Medulla oblongata (tissue), 1 donor: ENCODE results near the gene ACSM2A.
"Not testable (repeated sequence)": the region's sequence is repeated elsewhere in the genome, so short reads cannot be mapped to it uniquely, and the experiment has no call there.

ENCODE experiments used
- DNase-seq: peaks from one replicate; pipeline ENCODE4 v3.0.0-alpha.2; 2015; ENCODE audit errors: extremely low spot score

Gene ACSM2A

DNA sequence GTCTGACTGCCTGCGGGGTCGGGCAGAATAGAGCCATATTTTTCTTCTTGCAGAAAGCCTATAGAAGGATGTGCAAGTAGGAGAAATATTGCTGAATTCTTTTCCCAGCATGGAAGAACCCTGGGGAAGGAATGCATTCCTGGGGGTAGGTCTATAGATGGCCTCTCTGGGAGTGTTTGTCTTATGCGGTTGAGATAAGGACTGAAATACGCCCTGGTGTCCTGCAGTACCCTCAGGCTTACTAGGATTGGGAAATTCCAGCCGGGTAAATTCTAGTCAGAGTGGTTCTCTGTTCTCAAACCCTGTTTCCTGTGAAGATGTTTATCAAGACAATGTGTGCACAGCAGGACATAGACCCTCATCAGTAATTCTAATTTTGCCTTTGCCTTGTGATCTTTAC is 2.3 kb downstream of the ACSM2A start:
- not testable (repeated sequence) for DNase-seq

DNA sequence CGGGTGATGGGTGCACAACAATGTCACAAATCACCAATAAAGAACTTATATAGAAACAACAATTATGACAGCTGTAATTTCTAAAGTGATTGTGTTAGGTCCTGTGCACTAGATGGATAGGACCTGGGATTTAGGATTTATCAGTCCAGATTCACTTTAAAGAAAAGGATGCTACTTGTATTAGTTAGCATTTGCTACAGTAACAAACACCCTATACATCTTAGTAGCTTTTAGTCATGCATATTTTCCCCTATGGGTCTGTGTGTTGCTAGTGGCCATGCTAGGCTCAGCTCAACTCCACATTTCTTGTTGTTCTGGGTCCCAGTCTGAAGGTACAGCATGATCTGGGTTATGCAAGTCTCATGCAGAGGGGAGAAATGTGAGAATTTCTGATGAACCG is 7.9 kb downstream of the ACSM2A start:
- not testable (repeated sequence) for DNase-seq

GRCh38 chr16:20460313-20460712 is 9.0 kb downstream of the ACSM2A start:
- not testable (repeated sequence) for DNase-seq

- DNase-seq = not testable (repeated sequence)
These were observed 17.6 kb downstream of the ACSM2A start for GRCh38 chr16:20468954-20469353.

DNA sequence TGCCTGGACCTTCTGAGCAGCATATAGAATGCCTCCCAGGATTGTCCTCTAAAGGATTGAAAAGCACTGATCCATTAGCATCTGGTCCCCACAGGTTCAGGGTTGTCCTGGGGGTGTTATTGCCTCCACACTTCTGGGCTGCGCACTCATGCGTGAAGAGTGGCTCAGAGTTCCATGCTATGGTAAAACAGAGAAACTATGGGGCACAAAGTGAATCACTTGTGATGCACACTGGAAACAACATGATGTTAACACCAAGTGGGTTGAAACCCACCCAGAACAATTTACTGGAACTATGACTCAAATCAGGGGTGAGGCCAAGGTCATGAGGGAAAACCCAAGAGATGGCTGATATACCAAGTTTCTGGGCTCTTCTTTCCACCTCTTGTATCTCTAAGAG is 18.6 kb downstream of the ACSM2A start:
- DNase-seq = not testable (repeated sequence)

GRCh38 chr16:20470732-20471131 is 19.4 kb downstream of the ACSM2A start:
- DNase-seq = not testable (repeated sequence)

DNA sequence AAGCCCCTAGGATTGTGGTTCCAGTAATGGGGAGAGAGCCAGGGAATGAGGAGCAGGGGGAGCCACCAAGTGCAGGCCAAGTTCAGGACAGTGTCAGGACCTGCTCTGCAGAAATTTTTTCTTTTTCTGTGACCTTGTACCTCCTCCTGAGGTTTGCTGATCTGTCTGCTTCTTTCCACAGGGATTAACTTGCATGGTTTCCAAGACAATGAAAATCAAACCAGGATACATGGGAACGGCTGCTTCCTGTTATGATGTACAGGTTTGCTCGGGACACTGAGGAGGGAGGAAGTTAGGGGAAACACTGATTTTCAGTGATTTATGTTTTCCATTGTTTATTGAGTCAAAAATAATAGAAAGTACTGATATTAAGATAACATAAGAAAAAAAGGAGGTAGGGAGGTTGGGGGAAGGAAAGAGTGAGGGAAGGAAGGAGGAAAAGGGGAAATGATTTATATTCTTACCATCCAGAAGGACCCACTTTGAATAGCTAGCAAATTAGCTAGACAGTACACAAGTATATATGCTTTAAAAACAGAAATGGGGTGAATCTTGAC is 25.9 kb downstream of the ACSM2A start:
- DNase-seq = not testable (repeated sequence)

DNA sequence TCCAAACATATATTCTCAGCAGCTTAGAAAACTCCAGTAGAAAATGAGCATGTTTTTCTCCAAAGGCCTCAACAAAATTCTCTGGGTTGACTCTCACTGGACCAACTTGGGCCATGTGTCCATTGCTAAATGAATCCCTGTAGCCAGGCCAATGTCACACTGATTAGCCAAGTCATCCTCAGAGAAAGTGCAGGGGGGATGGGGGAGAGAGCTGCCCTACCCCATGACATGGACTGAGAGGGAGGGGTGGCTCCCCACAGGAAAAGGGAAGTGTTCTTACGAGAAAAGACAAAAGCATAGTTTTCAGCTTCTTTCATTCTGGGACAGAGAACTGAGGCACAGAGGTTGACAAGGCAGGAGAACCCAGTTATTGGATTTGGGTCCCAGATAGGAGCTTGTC is 32.7 kb downstream of the ACSM2A start:
- not testable (repeated sequence) for DNase-seq

DNA sequence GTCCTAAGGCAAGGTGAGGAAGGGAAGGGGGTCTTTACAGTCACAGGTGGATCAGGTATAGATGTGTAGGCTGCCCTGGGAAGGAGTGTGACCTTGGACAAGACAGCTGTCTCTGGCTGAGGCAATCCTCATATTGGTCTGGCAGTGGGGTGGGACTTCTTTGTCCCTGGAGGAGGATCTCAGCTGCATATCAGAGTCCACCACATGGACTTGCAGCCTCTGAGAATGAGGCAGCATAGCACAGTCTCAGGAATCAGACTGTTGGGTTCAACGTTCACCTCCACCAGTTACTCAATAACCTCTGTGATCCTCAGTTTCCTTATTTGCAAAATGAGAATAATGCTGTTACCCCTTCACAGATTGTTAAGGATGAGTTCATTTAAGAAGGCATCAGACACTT is 33.4 kb downstream of the ACSM2A start:
- DNase-seq = no peak

GRCh38 chr16:20485408-20485807 is 34.1 kb downstream of the ACSM2A start:
- no peak for DNase-seq

- DNase-seq = not testable (repeated sequence)
These were observed 39.7 kb downstream of the ACSM2A start for GRCh38 chr16:20490994-20491393.

DNA sequence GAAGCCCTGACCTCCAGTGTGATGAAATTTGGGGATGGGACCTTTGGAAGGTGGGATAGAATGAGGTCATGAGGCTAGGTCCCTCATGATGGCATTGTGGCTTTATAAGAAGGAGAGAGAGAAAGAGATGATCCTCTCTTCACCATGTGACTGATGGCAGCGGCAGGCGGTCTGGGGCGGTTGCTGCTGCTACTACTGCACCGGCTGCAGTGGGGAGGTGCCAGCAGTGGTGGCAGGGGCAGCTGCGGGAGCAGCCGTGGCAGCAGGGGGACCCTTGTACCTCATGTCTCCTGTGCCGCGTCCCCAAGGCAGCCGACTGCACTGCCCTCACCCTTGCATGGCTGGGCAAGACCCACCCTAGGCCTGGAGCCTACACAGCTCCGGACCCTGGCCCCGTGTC is 40.1 kb downstream of the ACSM2A start:
- DNase-seq = not testable (repeated sequence)

GRCh38 chr16:20504418-20504817 is 53.1 kb downstream of the ACSM2A start:
- DNase-seq = no peak

DNA sequence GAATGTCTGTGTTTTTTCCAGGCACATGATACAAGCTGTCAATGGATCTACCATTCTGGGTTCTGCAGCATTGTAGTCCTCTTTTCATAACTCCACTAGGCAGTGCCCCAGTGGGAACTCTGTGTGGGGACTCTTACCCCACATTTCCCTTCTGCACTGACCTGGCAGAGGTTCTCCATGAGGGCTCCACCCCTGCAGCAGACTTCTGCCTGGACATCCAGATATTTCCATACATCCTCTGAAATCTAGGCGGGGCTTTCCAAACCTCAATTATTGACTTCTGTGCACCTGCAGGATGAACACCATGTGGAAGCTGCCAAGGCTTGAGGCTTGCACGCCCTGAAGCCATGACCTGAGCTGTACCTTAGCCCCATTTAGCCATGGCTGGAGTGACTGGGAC is 56.0 kb downstream of the ACSM2A start:
- DNase-seq = no peak

DNA sequence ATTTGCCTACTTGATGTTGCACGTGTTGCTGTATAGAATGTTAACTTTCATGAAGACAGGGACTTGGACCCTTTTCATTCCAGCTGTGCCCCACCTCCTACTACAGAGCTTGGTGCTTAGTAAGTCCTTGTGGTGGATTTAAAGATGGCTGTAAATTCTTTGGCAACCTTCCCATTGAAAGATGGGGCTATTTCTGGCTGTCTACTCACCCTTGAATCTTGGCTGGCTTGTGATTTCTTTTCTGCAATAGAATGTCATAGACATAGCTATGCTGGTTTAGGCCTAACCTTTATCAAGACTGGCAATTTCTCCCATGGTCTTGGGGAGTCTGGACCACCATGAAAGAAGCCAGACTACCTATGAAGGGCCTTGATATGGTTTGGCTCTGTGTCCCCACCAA is 59.0 kb downstream of the ACSM2A start:
- no peak for DNase-seq

DNA sequence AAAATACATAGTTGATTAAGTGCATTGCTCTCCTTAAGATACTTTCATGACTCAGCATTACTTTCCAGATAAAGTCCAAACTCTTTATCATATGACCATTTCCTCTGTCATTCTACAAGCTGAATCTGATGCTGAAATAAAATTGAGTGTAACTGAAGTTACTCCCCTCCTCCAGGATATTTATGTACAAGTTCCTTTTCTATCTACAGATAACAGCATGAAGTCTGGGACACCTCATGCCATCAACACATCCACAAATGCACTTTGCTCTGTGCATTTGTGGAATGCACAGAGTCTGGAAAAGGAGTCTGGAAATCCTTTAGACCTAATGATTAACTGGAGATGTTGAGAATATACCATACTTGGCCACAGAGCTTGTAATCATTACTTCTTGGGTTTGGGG is 64.4 kb downstream of the ACSM2A start:
- DNase-seq = no peak

- DNase-seq = no peak
These were observed 65.8 kb downstream of the ACSM2A start for GRCh38 chr16:20517149-20517548.

DNA sequence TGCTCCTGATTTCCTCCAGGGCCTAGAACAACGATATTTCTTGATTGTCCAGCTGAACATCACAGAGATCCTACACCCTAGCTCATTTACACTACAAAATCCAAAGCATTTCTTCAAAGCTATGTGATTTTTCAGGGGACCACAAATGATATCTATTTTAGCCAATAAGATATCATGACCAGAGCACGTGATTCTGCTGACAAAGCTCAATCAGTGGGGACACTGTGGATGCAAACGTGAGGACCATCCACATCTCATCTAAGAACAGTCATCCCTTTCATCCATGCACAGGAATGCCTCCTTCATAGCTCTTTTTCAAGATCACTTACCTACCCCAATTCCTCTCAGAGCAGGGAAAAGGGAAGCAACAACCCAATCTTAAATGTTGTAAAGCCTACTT is 67.9 kb downstream of the ACSM2A start:
- DNase-seq = no peak

DNA sequence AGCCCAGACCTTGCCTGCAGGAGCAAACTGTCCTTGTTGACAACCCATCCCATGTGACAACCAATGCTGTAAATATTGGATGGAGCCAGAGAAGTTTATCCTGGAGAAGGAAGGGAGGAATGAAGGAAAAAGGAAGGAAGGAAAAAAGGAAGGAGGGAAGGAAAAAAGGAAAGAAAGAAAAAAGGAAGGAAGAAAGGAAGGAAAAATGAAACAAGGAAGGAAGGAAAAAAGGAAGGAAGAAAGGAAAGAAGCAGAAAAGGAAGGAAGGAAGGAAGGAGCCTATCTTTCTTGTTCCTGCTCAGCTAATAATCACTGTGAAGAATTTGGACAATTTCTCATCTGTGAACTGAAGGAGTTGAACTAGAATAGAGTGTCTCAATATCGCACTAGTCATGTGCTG is 68.8 kb downstream of the ACSM2A start:
- no peak for DNase-seq

DNA sequence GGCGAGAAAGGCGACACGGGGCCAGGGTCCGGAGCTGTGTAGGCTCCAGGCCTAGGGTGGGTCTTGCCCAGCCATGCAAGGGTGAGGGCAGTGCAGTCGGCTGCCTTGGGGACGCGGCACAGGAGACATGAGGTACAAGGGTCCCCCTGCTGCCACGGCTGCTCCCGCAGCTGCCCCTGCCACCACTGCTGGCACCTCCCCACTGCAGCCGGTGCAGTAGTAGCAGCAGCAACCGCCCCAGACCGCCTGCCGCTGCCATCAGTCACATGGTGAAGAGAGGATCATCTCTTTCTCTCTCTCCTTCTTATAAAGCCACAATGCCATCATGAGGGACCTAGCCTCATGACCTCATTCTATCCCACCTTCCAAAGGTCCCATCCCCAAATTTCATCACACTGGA is 80.5 kb downstream of the ACSM2A start:
- not testable (repeated sequence) for DNase-seq

- not testable (repeated sequence) for DNase-seq
These were observed 81.0 kb downstream of the ACSM2A start for GRCh38 chr16:20532284-20532792.

DNA sequence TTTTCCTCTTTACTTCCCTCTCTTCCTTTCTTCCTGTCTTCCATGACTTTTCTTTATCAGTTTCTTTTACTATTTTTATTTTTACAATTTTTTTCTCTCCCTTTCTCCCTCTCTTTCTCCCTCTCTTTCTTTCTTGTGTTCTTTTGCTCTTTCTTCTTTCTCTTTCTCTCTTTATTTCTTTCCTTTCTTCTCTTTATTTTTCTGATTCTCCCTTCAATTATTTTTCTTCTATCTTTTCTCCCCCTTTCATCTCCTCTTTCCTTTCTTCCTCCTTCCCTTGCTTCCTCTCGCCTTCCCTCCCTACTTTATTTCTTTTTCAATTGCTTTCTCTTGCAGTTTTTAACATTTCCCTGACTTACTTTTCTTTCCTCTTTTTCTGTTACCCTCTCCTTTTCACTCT is 85.3 kb downstream of the ACSM2A start:
- not testable (repeated sequence) for DNase-seq
